Osteocyte (in vitro differentiated cells): ENCODE data around the gene PDE4B. TPM values are rescaled to one million over a fixed set of nuclear protein-coding genes. Genes with fewer than 3 reads are reported as not detected.

Experiments
- DNase-seq: peaks from one replicate; pipeline ENCODE4 v3.0.0; 2021; ENCODE audit warnings: mixed read lengths; ENCODE audit not compliant: unreplicated experiment; ENCODE audit errors: extremely low spot score
- H3K27ac Mint-ChIP-seq: one replicate; pipeline ENCODE4 v1.8.0; 2021; ENCODE audit warnings: mild to moderate bottlenecking, mixed read lengths; ENCODE audit not compliant: unreplicated experiment
- H3K27me3 Mint-ChIP-seq: one replicate; pipeline ENCODE4 v1.8.0; 2021; ENCODE audit warnings: mixed read lengths; ENCODE audit not compliant: unreplicated experiment
- H3K36me3 Mint-ChIP-seq: one replicate; pipeline ENCODE4 v1.8.0; 2021; ENCODE audit warnings: mixed read lengths; ENCODE audit not compliant: unreplicated experiment
- H3K4me1 Mint-ChIP-seq: one replicate; pipeline ENCODE4 v1.8.0; 2021; ENCODE audit warnings: mixed read lengths; ENCODE audit not compliant: unreplicated experiment
- H3K4me3 Mint-ChIP-seq: one replicate; pipeline ENCODE4 v1.8.0; 2021; ENCODE audit warnings: mild to moderate bottlenecking, moderate library complexity, mixed read lengths; ENCODE audit not compliant: unreplicated experiment
- H3K9me3 Mint-ChIP-seq: one replicate; pipeline ENCODE4 v1.8.0; 2021; ENCODE audit warnings: mixed read lengths; ENCODE audit not compliant: unreplicated experiment
- CTCF ChIP-seq: fragments of 200-600 bp; sonication (generic); IDR thresholded peaks from 2 replicates; pipeline ENCODE4 v1.5.0; 2021; ENCODE audit warnings: antibody characterized with exemption, mild to moderate bottlenecking, moderate library complexity
- total RNA-seq: library from RNA; stranded (reverse); gene quantifications from 2 replicates; pipeline ENCODE4 v1.2.1, GENCODE V29; 2021

The PDE4B gene
- total RNA-seq, 1 donor from 2014 or later = 53.1 TPM

GRCh38 chr1:66302815-66303214 is 510.1 kb downstream of the PDE4B start:
- no peak overlapping the region for H3K4me3 Mint-ChIP-seq
- H3K4me1 Mint-ChIP-seq = peaks cover 17% of the 10 kb centered on the region
- H3K36me3 Mint-ChIP-seq = no peaks in the 10 kb centered on the region
- no peak for DNase-seq
- no peak overlapping the region for H3K27ac Mint-ChIP-seq
- H3K9me3 Mint-ChIP-seq = no peaks in the 10 kb centered on the region
- no peaks in the 10 kb centered on the region for H3K27me3 Mint-ChIP-seq
- TF ChIP-seq CTCF = no peak

GRCh38 chr1:66303646-66304045 is 511.0 kb downstream of the PDE4B start:
- DNase-seq = no peak
- H3K36me3 Mint-ChIP-seq = no peaks in the 10 kb centered on the region
- H3K27me3 Mint-ChIP-seq = no peaks in the 10 kb centered on the region
- H3K27ac Mint-ChIP-seq = no peak overlapping the region
- H3K4me3 Mint-ChIP-seq = no peak overlapping the region
- H3K4me1 Mint-ChIP-seq = peaks cover 17% of the 10 kb centered on the region
- no peak for TF ChIP-seq CTCF
- H3K9me3 Mint-ChIP-seq = no peaks in the 10 kb centered on the region

GRCh38 chr1:66304128-66304527 is 511.4 kb downstream of the PDE4B start:
- TF ChIP-seq CTCF = no peak
- H3K9me3 Mint-ChIP-seq = no peaks in the 10 kb centered on the region
- DNase-seq = no peak
- H3K27me3 Mint-ChIP-seq = no peaks in the 10 kb centered on the region
- no peak overlapping the region for H3K4me3 Mint-ChIP-seq
- H3K36me3 Mint-ChIP-seq = no peaks in the 10 kb centered on the region
- H3K27ac Mint-ChIP-seq = no peak overlapping the region
- peaks cover 17% of the 10 kb centered on the region for H3K4me1 Mint-ChIP-seq

GRCh38 chr1:66305927-66306326 is 513.2 kb downstream of the PDE4B start:
- H3K9me3 Mint-ChIP-seq = no peaks in the 10 kb centered on the region
- no peak for DNase-seq
- H3K4me3 Mint-ChIP-seq = no peak overlapping the region
- H3K27ac Mint-ChIP-seq = no peak overlapping the region
- peaks cover 14% of the 10 kb centered on the region for H3K4me1 Mint-ChIP-seq
- H3K36me3 Mint-ChIP-seq = no peaks in the 10 kb centered on the region
- H3K27me3 Mint-ChIP-seq = no peaks in the 10 kb centered on the region
- TF ChIP-seq CTCF = no peak

GRCh38 chr1:66309006-66309741 is 516.5 kb downstream of the PDE4B start:
- DNase-seq = no peak
- H3K27me3 Mint-ChIP-seq = no peaks in the 10 kb centered on the region
- no peak overlapping the region for H3K4me3 Mint-ChIP-seq
- H3K9me3 Mint-ChIP-seq = no peaks in the 10 kb centered on the region
- no peaks in the 10 kb centered on the region for H3K36me3 Mint-ChIP-seq
- no peaks in the 10 kb centered on the region for H3K4me1 Mint-ChIP-seq
- no peak overlapping the region for H3K27ac Mint-ChIP-seq
- TF ChIP-seq CTCF = no peak
